Activated naive CD4-positive, alpha-beta T cell treated with anti-CD3 and anti-CD28 coated beads, Interleukin-2, amount 10 ng/mL, durations not matched to agents 7 days and 5 days (primary cell): ENCODE data around the gene COG6.

Experiments
- CTCF ChIA-PET: fragments of 350-600 bp; sonication (Branson Sonifier 250); formaldehyde crosslinking; loops from one replicate; lab custom pipeline; 2021; ENCODE audit warnings: antibody characterized with exemption; lab: Charles Lee
- DNase-seq: peaks from one replicate; pipeline ENCODE4 v3.0.0-alpha.2; 2020
- H3K27ac Mint-ChIP-seq: one replicate; pipeline ENCODE4 v1.8.0; 2021; ENCODE audit warnings: mild to moderate bottlenecking, moderate library complexity, mixed read lengths
- H3K27me3 Mint-ChIP-seq: one replicate; pipeline ENCODE4 v1.8.0; 2021; ENCODE audit warnings: mild to moderate bottlenecking, mixed read lengths
- H3K36me3 Mint-ChIP-seq: one replicate; pipeline ENCODE4 v1.8.0; 2021; ENCODE audit warnings: mixed read lengths
- H3K4me1 Mint-ChIP-seq: one replicate; pipeline ENCODE4 v1.8.0; 2021; ENCODE audit warnings: mixed read lengths
- H3K4me3 Mint-ChIP-seq: one replicate; pipeline ENCODE4 v1.8.0; 2021; ENCODE audit warnings: mild to moderate bottlenecking, moderate library complexity, mixed read lengths
- H3K9me3 Mint-ChIP-seq: one replicate; pipeline ENCODE4 v1.8.0; 2021; ENCODE audit warnings: mixed read lengths

Gene COG6

GRCh38 chr13:39655569-39656324 lies at the start of gene COG6:
Gene COG6, plus strand, starts transcription at chr13:39655662. Its CDS starts 65 bp downstream, at chr13:39655727.
- Mint-ChIP-seq H3K36me3 (peaks cover 10% of the 10 kb centered on the region), H3K9me3 (peaks cover 2% of the 10 kb centered on the region), H3K4me3 (peak within 1 kb of the TSS; percentile 99), H3K4me1 (peaks cover 28% of the 10 kb centered on the region), H3K27ac (peak within 1 kb of the TSS; percentile 86), H3K27me3 (peaks cover 13% of the 10 kb centered on the region)
- CTCF ChIA-PET, result interaction anchor here (0.6 kb wide), 1 partner anchor 55 kb away, joined by 3 read pairs; no protein-coding TSS in a partner anchor
- peak; percentile 94 for DNase-seq

- no peak overlapping the region for H3K4me3 Mint-ChIP-seq
- H3K27me3 Mint-ChIP-seq, result peaks cover 37% of the 10 kb centered on the region
- CTCF ChIA-PET, result interaction anchor here (1.4 to 1.9 kb wide), 2 partner anchors 10 to 555 kb away, joined by 6 to 10 read pairs; no protein-coding TSS in a partner anchor
Observed at GRCh38 chr13:39605677-39606320, 49.7 kb upstream of the COG6 start.

DNA sequence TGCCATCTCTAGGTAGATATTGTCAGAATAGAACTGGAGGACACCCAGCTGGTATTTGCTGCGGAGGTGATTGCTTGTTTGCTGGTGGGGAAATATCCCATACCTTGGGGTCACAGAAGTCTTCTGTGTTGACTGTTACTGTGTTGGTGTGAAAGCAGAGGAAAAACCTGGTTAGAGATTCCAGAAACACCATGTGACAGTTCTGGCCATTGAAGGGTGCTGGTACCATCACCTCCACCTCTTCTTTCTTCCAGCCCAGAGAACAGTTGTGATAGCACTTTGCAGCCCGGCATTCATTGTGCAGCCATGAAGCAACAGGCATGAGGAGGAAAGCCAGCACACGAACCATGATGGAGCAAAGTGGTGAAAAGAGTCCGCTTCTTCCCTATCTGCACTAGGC lies 47.6 kb upstream of the COG6 start:
- Mint-ChIP-seq H3K4me3 (no peak overlapping the region), H3K27me3 (peaks cover 25% of the 10 kb centered on the region), H3K27ac (no peak overlapping the region), H3K9me3 (no peaks in the 10 kb centered on the region), H3K4me1 (peaks cover 6% of the 10 kb centered on the region), H3K36me3 (no peaks in the 10 kb centered on the region)
- CTCF ChIA-PET, result no interaction called here
- no peak for DNase-seq

More at GRCh38 chr13:39605677-39606320, 49.7 kb upstream of the COG6 start:
- DNase-seq, result no peak
- H3K27ac Mint-ChIP-seq, result no peak overlapping the region
- H3K36me3 Mint-ChIP-seq, result no peaks in the 10 kb centered on the region
- H3K4me1 Mint-ChIP-seq, result peaks cover 13% of the 10 kb centered on the region
- no peaks in the 10 kb centered on the region for H3K9me3 Mint-ChIP-seq

DNA sequence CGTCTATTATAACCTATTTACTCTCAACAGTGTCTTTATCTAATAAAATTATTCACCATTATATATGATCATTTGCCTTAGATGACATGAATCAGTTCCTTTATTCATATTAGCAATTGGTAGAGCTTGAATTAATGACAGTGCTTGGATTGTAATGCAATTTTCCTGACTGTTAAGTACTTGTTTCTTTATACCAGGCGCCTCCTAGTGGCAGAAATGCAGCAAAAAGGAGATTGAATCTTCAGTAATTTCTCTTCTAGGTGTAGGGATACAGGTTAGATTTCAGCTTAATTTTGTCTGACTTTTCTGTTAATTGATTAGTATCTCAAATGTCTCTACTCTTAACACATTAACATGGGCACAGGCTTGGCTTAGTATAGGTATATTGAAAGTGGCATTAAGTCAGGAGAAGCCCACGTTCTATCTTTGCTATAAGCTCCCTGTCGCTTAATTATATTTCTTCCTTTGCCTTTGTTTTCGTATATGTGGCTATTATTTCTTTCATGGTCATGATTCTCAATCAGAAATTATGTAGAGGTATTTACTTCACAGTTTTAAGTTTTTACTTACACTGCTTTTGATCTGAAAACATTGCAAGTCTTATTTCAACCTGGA lies 43.3 kb upstream of the COG6 start:
- no peaks in the 10 kb centered on the region for H3K36me3 Mint-ChIP-seq
- H3K9me3 Mint-ChIP-seq, result no peaks in the 10 kb centered on the region
- H3K4me1 Mint-ChIP-seq, result no peaks in the 10 kb centered on the region
- peaks cover 10% of the 10 kb centered on the region for H3K27me3 Mint-ChIP-seq
- H3K27ac Mint-ChIP-seq, result no peak overlapping the region
- H3K4me3 Mint-ChIP-seq, result no peak overlapping the region
- CTCF ChIA-PET, result interaction anchor here (0.6 to 3.4 kb wide), 25 partner anchors 9 to 1156 kb away, joined by 3 to 21 read pairs (median 4); partner anchors contain the start of gene LHFPL6
- DNase-seq, result peak; percentile 69

DNA sequence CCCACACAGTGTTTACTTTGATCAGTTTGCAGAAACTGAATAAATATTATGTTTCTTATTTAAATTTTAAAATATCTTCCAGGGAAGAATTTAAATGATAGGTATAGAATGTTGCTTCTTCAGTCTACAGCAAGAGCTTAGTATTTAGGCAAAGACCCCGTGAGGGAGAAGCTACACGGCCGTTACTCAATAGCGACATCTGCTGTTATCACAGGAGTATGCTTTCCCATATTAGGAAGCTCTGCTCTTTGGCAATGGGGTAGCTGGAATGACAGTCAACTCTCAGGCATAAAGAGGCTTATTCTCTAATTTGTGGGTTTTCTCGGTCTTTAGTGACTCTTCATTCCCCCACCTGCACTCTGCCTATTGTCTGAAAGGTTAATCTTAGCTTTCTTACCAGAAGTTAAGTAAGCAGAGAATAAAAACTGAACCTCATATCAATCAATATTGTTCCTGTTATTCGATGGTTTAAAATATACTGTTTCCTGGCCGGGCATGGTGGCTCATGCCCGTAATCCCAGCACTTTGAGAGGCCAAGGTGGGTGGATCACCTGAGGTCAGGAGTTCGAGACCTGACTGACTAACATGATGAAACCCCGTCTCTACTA lies 39.3 kb upstream of the COG6 start:
- Mint-ChIP-seq H3K36me3 (no peaks in the 10 kb centered on the region), H3K9me3 (no peaks in the 10 kb centered on the region), H3K4me3 (no peak overlapping the region), H3K27me3 (peaks cover 9% of the 10 kb centered on the region), H3K27ac (no peak overlapping the region), H3K4me1 (no peaks in the 10 kb centered on the region)
- CTCF ChIA-PET, result interaction anchor here (0.8 to 2.1 kb wide), 13 partner anchors 10 to 1066 kb away, joined by 3 to 10 read pairs (median 4); no protein-coding TSS in a partner anchor
- peak; percentile 51 for DNase-seq

GRCh38 chr13:39618561-39618960 lies 36.9 kb upstream of the COG6 start:
- Mint-ChIP-seq H3K4me1 (no peaks in the 10 kb centered on the region), H3K9me3 (no peaks in the 10 kb centered on the region), H3K27ac (no peak overlapping the region), H3K4me3 (no peak overlapping the region), H3K27me3 (peaks cover 7% of the 10 kb centered on the region), H3K36me3 (no peaks in the 10 kb centered on the region)
- CTCF ChIA-PET, result interaction anchor here (1.1 kb wide), 1 partner anchor 9 kb away, joined by 3 read pairs; no protein-coding TSS in a partner anchor
- DNase-seq, result no peak

GRCh38 chr13:39623466-39623865 lies 32.0 kb upstream of the COG6 start:
- no peaks in the 10 kb centered on the region for H3K4me1 Mint-ChIP-seq
- no peak overlapping the region for H3K27ac Mint-ChIP-seq
- no peak overlapping the region for H3K4me3 Mint-ChIP-seq
- CTCF ChIA-PET, result interaction anchor here (1.5 kb wide), 1 partner anchor 12 kb away, joined by 6 read pairs; no protein-coding TSS in a partner anchor
- no peak for DNase-seq
- H3K9me3 Mint-ChIP-seq, result no peaks in the 10 kb centered on the region
- peaks cover 4% of the 10 kb centered on the region for H3K27me3 Mint-ChIP-seq
- no peaks in the 10 kb centered on the region for H3K36me3 Mint-ChIP-seq

DNA sequence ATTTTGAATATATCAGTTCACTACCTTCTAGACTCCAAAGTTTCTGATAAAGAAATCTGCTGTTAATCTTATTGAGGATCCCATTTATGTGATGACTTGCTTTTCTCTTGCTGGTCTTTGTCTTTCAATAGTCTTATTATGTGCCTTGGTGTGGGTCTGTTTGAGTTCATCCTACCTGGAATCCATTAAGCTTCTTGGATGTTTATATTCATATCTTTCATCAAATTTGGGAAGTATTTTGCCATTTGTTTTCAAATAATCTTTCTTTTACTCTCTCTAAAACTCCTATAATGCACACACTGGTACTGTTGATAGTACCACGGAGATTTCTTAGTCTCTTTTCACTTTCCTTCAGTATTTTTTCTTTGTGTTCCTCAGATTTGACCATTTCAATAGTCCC lies 24.2 kb upstream of the COG6 start:
- Mint-ChIP-seq H3K36me3 (no peaks in the 10 kb centered on the region), H3K27me3 (peaks cover 9% of the 10 kb centered on the region), H3K27ac (no peak overlapping the region), H3K9me3 (peaks cover 4% of the 10 kb centered on the region), H3K4me1 (no peaks in the 10 kb centered on the region), H3K4me3 (no peak overlapping the region)
- CTCF ChIA-PET, result no interaction called here
- DNase-seq, result no peak

DNA sequence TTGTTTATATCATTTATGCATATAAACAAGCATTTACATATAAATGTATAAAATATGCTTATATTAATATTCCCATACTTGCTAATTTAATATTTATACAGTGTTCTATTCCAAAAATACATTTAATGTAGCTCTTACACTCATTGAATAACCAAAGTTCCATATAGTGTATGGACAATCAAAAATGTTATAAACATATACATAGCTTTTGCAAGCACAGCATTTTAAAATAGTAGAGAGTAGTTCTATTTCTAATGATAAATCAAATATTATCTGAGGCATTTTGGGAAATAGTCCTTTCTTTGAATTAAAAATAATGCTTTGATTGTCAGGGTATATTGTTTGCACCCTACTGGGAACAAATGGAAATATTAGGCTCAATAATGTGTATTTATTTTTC lies 22.5 kb upstream of the COG6 start:
- no peak overlapping the region for H3K27ac Mint-ChIP-seq
- no peaks in the 10 kb centered on the region for H3K36me3 Mint-ChIP-seq
- no peak overlapping the region for H3K4me3 Mint-ChIP-seq
- CTCF ChIA-PET, result interaction anchor here (1.0 kb wide), 1 partner anchor 21 kb away, joined by 4 read pairs; no protein-coding TSS in a partner anchor
- peaks cover 4% of the 10 kb centered on the region for H3K9me3 Mint-ChIP-seq
- no peaks in the 10 kb centered on the region for H3K4me1 Mint-ChIP-seq
- H3K27me3 Mint-ChIP-seq, result peaks cover 9% of the 10 kb centered on the region
- DNase-seq, result no peak

DNA sequence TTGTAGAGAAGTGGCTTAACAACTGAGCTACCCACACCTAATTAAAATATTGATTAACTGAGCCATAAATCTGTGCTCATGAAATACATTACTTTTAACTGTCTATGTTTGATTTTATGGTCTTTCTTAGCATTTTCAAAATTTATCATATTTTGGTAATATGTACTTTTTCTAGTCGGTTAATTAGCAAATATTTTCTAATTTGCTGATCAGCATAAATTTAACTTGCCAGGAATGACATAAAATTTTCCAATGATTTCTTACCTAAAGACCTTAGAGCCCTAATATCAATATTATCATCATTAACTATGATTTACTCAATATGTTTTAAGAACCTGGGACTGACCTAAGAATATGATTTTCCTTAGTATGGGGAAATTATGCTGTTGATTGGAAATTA lies 19.9 kb upstream of the COG6 start:
- DNase-seq, result no peak
- no peak overlapping the region for H3K4me3 Mint-ChIP-seq
- no peaks in the 10 kb centered on the region for H3K36me3 Mint-ChIP-seq
- no peak overlapping the region for H3K27ac Mint-ChIP-seq
- H3K9me3 Mint-ChIP-seq, result peaks cover 4% of the 10 kb centered on the region
- no peaks in the 10 kb centered on the region for H3K4me1 Mint-ChIP-seq
- peaks cover 6% of the 10 kb centered on the region for H3K27me3 Mint-ChIP-seq
- CTCF ChIA-PET, result no interaction called here

GRCh38 chr13:39637890-39638289 lies 17.6 kb upstream of the COG6 start:
- Mint-ChIP-seq H3K9me3 (no peaks in the 10 kb centered on the region), H3K4me1 (no peaks in the 10 kb centered on the region), H3K4me3 (no peak overlapping the region), H3K27me3 (no peaks in the 10 kb centered on the region), H3K36me3 (no peaks in the 10 kb centered on the region), H3K27ac (no peak overlapping the region)
- no peak for DNase-seq
- CTCF ChIA-PET, result no interaction called here

DNA sequence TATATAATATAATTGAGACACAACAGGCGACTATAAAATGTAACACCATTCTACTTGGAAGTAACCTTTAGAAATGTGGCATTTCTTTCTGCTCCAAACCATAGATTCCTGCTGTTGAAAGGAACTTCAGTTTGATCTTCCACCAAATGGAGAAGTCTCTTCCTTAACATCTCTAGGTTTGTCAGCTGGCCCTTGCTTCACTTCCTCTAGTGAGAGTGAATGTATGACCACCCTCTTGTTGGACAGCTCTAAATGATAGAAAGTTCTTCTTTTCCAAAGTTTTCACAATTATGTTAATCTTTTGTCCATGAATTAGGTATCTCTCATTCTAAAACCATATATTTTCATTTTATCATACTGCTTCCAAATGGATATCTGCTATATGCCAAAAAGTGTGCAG lies 13.8 kb upstream of the COG6 start:
- no peak for DNase-seq
- CTCF ChIA-PET, result no interaction called here
- H3K9me3 Mint-ChIP-seq, result no peaks in the 10 kb centered on the region

GRCh38 chr13:39646122-39646521 lies 9.3 kb upstream of the COG6 start:
- Mint-ChIP-seq H3K4me1 (no peaks in the 10 kb centered on the region), H3K27ac (no peak overlapping the region), H3K4me3 (no peak overlapping the region), H3K27me3 (peaks cover 3% of the 10 kb centered on the region), H3K9me3 (no peaks in the 10 kb centered on the region), H3K36me3 (no peaks in the 10 kb centered on the region)
- CTCF ChIA-PET, result no interaction called here
- no peak for DNase-seq

More for the DNA sequence above, 13.8 kb upstream of the COG6 start:
- Mint-ChIP-seq H3K27me3 (no peaks in the 10 kb centered on the region), H3K4me3 (no peak overlapping the region), H3K36me3 (no peaks in the 10 kb centered on the region), H3K27ac (no peak overlapping the region), H3K4me1 (no peaks in the 10 kb centered on the region)
